HUES6 (cell line): ENCODE data around the gene AGBL3.

Experiments used
- H3K27ac ChIP-seq: 2 replicates; pipeline ENCODE4 v1.7.0; 2013; ENCODE audit warnings: low read depth, mild to moderate bottlenecking, low read length, inconsistent platforms
- H3K27me3 ChIP-seq: 2 replicates; pipeline ENCODE4 v1.6.1; 2013; ENCODE audit warnings: low read length; ENCODE audit not compliant: control insufficient read depth, insufficient read depth
- H3K36me3 ChIP-seq: 2 replicates; pipeline ENCODE4 v1.6.1; 2013; ENCODE audit warnings: low read length; ENCODE audit not compliant: control insufficient read depth, insufficient read depth
- H3K4me1 ChIP-seq: 2 replicates; pipeline ENCODE4 v1.6.1; 2013; ENCODE audit warnings: low read length; ENCODE audit not compliant: control insufficient read depth, insufficient read depth
- H3K4me3 ChIP-seq: 2 replicates; pipeline ENCODE4 v1.5.1; 2013; ENCODE audit warnings: low read depth, low read length
- H3K9ac ChIP-seq: one replicate; pipeline ENCODE4 v1.6.1; 2013; ENCODE audit warnings: mild to moderate bottlenecking, low read length
- H3K9me3 ChIP-seq: 2 replicates; pipeline ENCODE4 v1.6.1; 2013; ENCODE audit warnings: low read depth, low read length; ENCODE audit not compliant: control insufficient read depth, insufficient read depth

The AGBL3 gene

DNA sequence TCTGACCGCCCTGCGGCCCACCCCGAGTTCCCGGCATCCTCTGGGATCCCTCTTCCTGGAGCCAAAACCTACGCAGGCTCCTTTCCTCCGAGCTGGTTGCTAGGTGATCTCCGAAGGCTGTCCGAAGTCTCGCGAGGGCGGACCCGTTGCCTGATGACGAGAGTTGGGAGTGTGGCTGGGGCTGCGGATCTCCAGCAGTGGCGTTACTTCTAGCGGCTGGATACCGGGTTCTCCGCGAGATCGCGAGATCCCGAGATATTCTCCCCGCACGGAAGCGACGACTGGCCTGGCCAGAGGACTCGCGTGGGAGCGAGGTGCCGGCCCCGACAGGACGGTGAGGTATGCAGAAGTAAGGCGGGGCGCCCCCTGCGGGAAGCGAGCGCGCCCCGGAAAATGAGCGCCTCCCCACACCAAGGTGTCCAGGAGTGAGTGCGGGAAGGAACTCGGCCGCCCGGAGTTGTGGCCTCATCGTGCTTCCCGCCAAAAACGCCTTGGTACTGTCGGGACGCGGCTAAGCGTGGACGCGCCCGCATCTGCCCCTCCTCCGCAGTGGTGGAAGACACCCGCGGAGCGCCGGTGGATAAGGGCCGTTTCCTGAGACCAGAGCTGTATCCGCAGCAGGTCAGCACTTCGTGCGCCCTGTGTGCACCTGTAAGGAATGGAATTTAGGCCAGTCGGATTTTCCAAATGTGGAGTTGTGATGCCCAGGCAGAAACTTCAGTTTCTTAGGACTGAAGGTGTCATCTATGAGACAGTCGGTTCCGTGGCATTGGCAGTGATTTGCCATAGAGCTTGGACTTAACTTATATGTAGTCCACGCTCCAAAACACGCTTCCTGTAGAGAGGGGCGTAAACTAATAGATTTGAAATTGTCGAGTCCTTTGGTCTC, at the start of gene AGBL3:
Gene AGBL3, plus strand, starts transcription at position 146 of the 889 bp plus-strand sequence. CDS start 1,426 bp downstream, outside the sequence.
- 0 out of 2 replicates have a peak, but pooled peaks cover 4% of the 10 kb centered on the region for H3K36me3 ChIP-seq
- H3K27ac ChIP-seq, result peak within 1 kb of the TSS; percentile 88
- no peaks in the 10 kb centered on the region for H3K27me3 ChIP-seq
- H3K4me1 ChIP-seq, result peaks cover 4% of the 10 kb centered on the region; the same call in 1 of the 2 replicates
- H3K9me3 ChIP-seq, result no peaks in the 10 kb centered on the region
- peak within 1 kb of the TSS; percentile 88 for H3K4me3 ChIP-seq
- H3K9ac ChIP-seq, result peak within 1 kb of the TSS; percentile 95

DNA sequence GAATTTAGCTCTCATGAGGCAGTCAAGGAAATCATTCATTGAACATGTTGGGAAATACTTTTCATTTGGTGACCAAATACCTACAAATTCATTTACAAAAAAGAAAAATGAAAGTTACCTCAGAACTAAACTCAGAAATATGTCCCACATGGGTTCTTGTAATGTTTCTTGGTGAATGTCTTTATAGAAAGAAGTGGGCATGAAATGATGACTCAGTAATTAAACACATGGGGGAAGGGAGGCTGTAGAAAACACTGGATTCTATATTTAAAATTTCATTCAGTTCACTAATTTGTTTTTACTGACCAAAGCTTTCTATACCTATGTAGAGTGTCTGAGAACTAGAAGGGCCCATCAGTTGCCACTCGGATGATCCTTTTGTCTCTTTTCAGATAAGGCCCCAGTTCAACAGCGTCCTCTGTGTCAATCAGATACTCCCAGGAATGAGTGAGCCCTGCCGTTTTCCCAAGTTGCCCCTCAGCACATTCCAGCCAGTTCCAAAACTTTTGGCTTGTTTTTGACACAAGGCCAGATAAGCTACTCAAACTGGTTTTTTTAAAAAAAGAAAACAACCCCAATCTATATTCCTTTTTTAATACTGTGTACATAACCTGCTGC, 49.3 kb upstream of the AGBL3 start:
- Histone ChIP-seq H3K27ac (no peak overlapping the region), H3K9ac (no peak overlapping the region), H3K4me3 (no peak overlapping the region), H3K4me1 (peaks cover 11% of the 10 kb centered on the region; the same call in 1 of the 2 replicates), H3K27me3 (no peaks in the 10 kb centered on the region), H3K9me3 (no peaks in the 10 kb centered on the region), H3K36me3 (peaks cover 65% of the 10 kb centered on the region)

DNA sequence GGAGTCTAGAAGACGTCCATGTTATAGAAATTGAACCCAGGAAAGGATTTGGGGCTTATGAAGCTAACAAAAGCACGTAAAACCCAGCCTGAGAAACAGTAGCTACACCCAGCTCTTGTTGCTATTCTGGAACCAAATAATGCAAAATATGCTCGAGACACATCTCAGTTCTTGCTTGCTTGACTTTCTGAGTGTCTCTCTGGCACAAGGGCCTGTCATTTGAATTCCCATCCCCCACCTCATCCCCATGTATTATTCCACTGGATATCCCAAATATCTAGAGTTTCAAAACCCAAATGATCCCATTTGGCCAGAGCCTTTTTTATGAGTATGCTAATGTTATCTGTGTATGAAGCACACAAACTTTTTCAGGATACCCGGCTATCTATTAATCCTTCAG, 48.2 kb upstream of the AGBL3 start:
- Histone ChIP-seq H3K9me3 (no peaks in the 10 kb centered on the region), H3K4me1 (peaks cover 11% of the 10 kb centered on the region; the same call in 1 of the 2 replicates), H3K27ac (no peak overlapping the region), H3K27me3 (no peaks in the 10 kb centered on the region), H3K4me3 (no peak overlapping the region), H3K9ac (no peak overlapping the region), H3K36me3 (peaks cover 59% of the 10 kb centered on the region)

DNA sequence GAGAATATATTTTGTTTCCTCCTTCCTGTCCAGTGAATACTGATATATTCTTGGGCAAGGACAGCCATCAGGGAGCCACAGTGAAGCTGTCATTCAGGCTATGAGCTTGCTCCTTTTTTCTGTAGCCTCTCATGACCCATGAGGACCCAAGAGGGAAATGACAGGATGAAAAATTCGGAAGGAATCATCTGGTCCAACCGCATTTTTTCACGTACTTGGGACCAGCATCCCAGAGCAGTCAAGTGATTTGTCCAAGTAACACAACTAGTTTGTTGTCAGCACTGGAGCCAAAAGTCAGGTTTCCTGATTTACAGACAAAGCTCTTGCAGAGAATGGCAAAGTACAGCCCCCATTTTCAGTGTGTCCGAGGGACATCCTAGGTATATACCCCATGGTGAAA, 47.2 kb upstream of the AGBL3 start:
- Histone ChIP-seq H3K9ac (no peak overlapping the region), H3K36me3 (peaks cover 52% of the 10 kb centered on the region), H3K27ac (no peak overlapping the region)

GRCh38 chr7:134940729-134941128, 45.6 kb upstream of the AGBL3 start:
- no peak overlapping the region for H3K9ac ChIP-seq
- H3K4me3 ChIP-seq, result no peak overlapping the region
- H3K27me3 ChIP-seq, result no peaks in the 10 kb centered on the region
- peak overlapping the region; percentile 17; the same call in 1 of the 2 replicates for H3K27ac ChIP-seq
- peaks cover 11% of the 10 kb centered on the region; the same call in 1 of the 2 replicates for H3K4me1 ChIP-seq
- H3K9me3 ChIP-seq, result no peaks in the 10 kb centered on the region
- peaks cover 51% of the 10 kb centered on the region for H3K36me3 ChIP-seq

More for the DNA sequence above, 47.2 kb upstream of the AGBL3 start:
- Histone ChIP-seq H3K4me1 (peaks cover 11% of the 10 kb centered on the region; the same call in 1 of the 2 replicates), H3K4me3 (no peak overlapping the region), H3K27me3 (no peaks in the 10 kb centered on the region), H3K9me3 (no peaks in the 10 kb centered on the region)

DNA sequence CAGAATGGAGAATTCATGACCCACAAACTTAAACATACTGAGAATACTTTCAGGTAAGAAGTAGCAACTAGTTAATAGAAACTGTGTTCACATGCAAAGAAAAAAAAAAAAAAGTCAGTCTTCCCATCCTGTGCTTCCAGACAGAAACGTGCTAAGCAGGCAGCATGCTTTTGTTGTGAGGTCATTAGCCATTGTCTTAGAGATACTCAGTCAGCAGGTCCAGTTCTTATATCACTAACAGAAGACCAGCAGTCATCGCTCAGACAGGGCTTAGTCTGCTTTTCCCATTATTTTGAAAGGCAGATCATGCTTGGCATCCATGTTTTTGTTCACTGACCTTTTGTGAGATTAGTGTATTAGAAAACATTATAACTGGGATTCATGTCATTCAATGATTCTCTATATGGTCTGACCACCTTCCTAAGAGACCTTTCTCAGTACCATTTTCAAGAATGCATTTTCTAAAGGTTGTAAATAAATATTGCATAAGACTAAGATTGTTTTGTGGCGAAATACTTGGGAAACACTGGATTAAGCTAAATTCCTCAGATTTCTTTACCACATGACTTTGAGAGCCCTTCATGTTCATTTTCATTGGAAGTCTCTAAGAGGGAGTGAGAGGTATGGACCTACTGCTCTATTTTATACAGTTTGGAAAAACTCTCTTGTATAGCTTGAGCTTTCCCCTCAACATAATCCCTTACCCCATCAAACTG, 45.0 kb upstream of the AGBL3 start:
- peak overlapping the region; percentile 17; the same call in 1 of the 2 replicates for H3K27ac ChIP-seq
- H3K27me3 ChIP-seq, result no peaks in the 10 kb centered on the region
- no peak overlapping the region for H3K9ac ChIP-seq
- H3K4me1 ChIP-seq, result peaks cover 11% of the 10 kb centered on the region; the same call in 1 of the 2 replicates
- no peak overlapping the region for H3K4me3 ChIP-seq
- peaks cover 51% of the 10 kb centered on the region for H3K36me3 ChIP-seq
- no peaks in the 10 kb centered on the region for H3K9me3 ChIP-seq

- Histone ChIP-seq H3K4me1 (peaks cover 11% of the 10 kb centered on the region; the same call in 1 of the 2 replicates), H3K36me3 (peaks cover 49% of the 10 kb centered on the region)
These were observed 44.4 kb upstream of the AGBL3 start for GRCh38 chr7:134941952-134942351.

DNA sequence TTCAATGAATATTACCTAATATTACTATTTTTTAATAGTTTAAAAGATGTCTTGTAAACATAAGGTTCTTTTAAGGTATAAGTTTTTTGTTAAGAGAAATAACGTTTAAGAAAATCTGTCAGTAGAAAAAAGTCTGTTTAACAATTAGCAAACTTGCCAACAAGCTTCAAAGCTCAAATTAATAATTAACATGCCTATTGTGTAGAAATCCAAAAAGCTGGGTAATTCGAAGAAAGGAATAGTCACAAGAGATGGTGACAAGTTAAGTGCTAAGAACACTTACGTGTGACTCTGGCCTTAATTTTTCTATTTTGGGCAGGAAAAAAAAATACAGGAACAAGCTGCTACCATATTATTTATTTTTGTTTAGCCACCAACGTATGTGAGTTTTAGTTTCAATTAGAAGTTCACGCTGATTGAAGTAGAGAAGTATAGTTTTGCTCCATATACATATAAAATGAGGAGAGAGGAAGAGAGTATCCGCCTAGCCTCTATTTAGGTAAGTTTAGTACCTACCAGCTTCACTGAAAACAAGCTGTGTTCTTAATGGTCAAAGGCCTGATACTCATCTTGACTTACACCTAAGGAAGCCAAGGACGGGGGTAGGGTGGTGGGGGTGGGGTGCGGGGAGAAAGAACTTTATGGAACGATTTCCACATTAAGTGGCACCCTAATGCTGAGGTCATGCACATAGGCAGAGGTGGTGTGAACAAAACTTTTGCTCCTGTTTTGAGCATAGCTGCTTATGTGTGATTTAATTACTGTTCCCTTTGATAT, 43.4 kb upstream of the AGBL3 start:
- no peaks in the 10 kb centered on the region for H3K9me3 ChIP-seq
- H3K4me1 ChIP-seq, result peaks cover 11% of the 10 kb centered on the region; the same call in 1 of the 2 replicates
- no peak overlapping the region for H3K27ac ChIP-seq
- no peak overlapping the region for H3K9ac ChIP-seq
- peaks cover 57% of the 10 kb centered on the region for H3K36me3 ChIP-seq
- no peak overlapping the region for H3K4me3 ChIP-seq
- H3K27me3 ChIP-seq, result no peaks in the 10 kb centered on the region

More at GRCh38 chr7:134941952-134942351, 44.4 kb upstream of the AGBL3 start:
- no peaks in the 10 kb centered on the region for H3K9me3 ChIP-seq
- no peaks in the 10 kb centered on the region for H3K27me3 ChIP-seq
- H3K9ac ChIP-seq, result no peak overlapping the region
- H3K27ac ChIP-seq, result no peak overlapping the region
- H3K4me3 ChIP-seq, result no peak overlapping the region

GRCh38 chr7:134943785-134944400, 42.4 kb upstream of the AGBL3 start:
- Histone ChIP-seq H3K4me3 (no peak overlapping the region), H3K27me3 (no peaks in the 10 kb centered on the region), H3K27ac (no peak overlapping the region), H3K36me3 (peaks cover 63% of the 10 kb centered on the region), H3K9me3 (no peaks in the 10 kb centered on the region), H3K4me1 (peaks cover 11% of the 10 kb centered on the region; the same call in 1 of the 2 replicates), H3K9ac (no peak overlapping the region)

DNA sequence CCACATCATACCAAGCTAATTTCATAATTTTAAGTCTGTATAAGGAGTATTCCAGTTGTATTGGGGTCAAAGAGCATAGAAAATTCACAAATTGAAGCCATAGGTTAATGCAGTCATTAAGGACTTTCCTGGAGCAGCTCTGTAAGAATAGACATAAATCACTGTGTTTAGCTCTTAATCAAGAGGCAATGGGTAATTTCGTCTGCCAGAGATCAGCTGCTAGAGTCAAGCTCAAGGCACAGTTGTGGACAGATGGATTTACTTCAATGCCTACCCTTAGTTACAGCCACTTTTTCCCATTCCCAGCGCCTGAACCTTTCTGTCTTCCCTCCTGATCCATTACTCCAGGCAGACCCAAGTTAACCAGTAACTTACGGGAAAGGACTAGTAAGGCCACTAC, 40.6 kb upstream of the AGBL3 start:
- Histone ChIP-seq H3K27ac (no peak overlapping the region), H3K9ac (no peak overlapping the region), H3K27me3 (no peaks in the 10 kb centered on the region), H3K36me3 (peaks cover 78% of the 10 kb centered on the region), H3K4me3 (no peak overlapping the region), H3K9me3 (no peaks in the 10 kb centered on the region), H3K4me1 (peaks cover 9% of the 10 kb centered on the region; the same call in 1 of the 2 replicates)
